Parathyroid adenoma (tissue), 2 donors: Measurements from ENCODE around the gene FAM193A.

Experiments
- H2AFZ ChIP-seq: fragments of 300-600 bp; sonication (generic); one replicate; pipeline ENCODE4 v1.7.0; 2017; ENCODE audit warnings: antibody characterized with exemption, mild to moderate bottlenecking
- H3K27ac ChIP-seq: fragments of 300-600 bp; sonication (generic); one replicate; pipeline ENCODE4 v1.7.0; 2017
- H3K27me3 ChIP-seq: fragments of 300-600 bp; sonication (generic); one replicate; pipeline ENCODE4 v1.7.0; 2017; ENCODE audit warnings: low read length; ENCODE audit not compliant: control insufficient read depth, insufficient read depth
- H3K36me3 ChIP-seq: fragments of 300-600 bp; sonication (generic); one replicate; pipeline ENCODE4 v1.7.0; 2017; ENCODE audit warnings: low read length; ENCODE audit not compliant: control insufficient read depth, insufficient read depth
- H3K4me1 ChIP-seq: fragments of 300-600 bp; sonication (generic); one replicate; pipeline ENCODE4 v1.7.0; 2017; ENCODE audit warnings: control low read depth
- H3K4me2 ChIP-seq: fragments of 300-600 bp; sonication (generic); one replicate; pipeline ENCODE4 v1.7.0; 2017; ENCODE audit warnings: low read length
- H3K4me3 ChIP-seq: fragments of 300-600 bp; sonication (generic); one replicate; pipeline ENCODE4 v1.7.0; 2017; ENCODE audit warnings: low read depth, low read length
- H3K79me2 ChIP-seq: fragments of 300-600 bp; sonication (generic); one replicate; pipeline ENCODE4 v1.7.0; 2017; ENCODE audit warnings: control low read depth
- H3K9ac ChIP-seq: fragments of 300-600 bp; sonication (generic); one replicate; pipeline ENCODE4 v1.7.0; 2017; ENCODE audit warnings: mild to moderate bottlenecking
- H3K9me3 ChIP-seq: fragments of 300-600 bp; sonication (generic); one replicate; pipeline ENCODE4 v1.7.0; 2017; ENCODE audit warnings: low read length; ENCODE audit not compliant: control insufficient read depth
- CTCF ChIP-seq: fragments of 300-600 bp; sonication (generic); IDR thresholded peaks from one replicate; pipeline ENCODE4 v1.7.0; 2017; ENCODE audit warnings: antibody characterized with exemption, mild to moderate bottlenecking
- donor health status: primary hyperparathyroidism.

FAM193A gene

DNA sequence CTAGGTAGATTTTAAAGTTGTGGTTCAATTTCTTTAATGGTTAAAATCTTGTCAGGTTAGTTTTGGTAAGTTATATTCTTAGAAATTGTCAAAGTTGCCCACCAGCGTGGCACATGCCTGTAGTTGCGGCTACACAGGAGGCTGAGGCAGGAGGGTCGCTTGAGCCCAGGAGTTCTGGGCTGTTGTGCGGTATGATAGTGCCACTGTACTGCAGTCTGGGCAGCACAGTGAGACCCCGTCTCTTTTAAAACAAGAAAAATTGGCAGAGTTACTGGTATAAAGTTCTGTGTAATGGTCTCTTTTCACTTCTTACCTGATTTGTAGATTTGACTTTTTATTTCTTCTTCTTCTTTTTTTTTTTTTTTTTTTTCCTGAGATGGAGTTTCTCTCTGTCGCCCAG is 64.4 kb downstream of the FAM193A start:
- Histone ChIP-seq H3K9me3 (no peaks in the 10 kb centered on the region), H3K4me1 (no peaks in the 10 kb centered on the region), H3K27ac (no peak overlapping the region), H3K27me3 (no peaks in the 10 kb centered on the region), H3K4me3 (no peak overlapping the region), H3K36me3 (no peaks in the 10 kb centered on the region), H3K79me2 (peaks cover 9% of the 10 kb centered on the region), H3K4me2 (no peak overlapping the region), H3K9ac (no peak overlapping the region), H2AFZ (no peak overlapping the region)
- no peak for TF ChIP-seq CTCF

- H3K27me3 ChIP-seq: no peaks in the 10 kb centered on the region
- no peak overlapping the region for H2AFZ ChIP-seq
- H3K27ac ChIP-seq: no peak overlapping the region
- no peak overlapping the region for H3K4me2 ChIP-seq
- no peak for TF ChIP-seq CTCF
- no peak overlapping the region for H3K4me3 ChIP-seq
- peaks cover 25% of the 10 kb centered on the region for H3K79me2 ChIP-seq
- H3K4me1 ChIP-seq: no peaks in the 10 kb centered on the region
- no peaks in the 10 kb centered on the region for H3K36me3 ChIP-seq
- H3K9ac ChIP-seq: no peak overlapping the region
- H3K9me3 ChIP-seq: no peaks in the 10 kb centered on the region
Observed at GRCh38 chr4:2604614-2605013, 68.2 kb downstream of the FAM193A start.

DNA sequence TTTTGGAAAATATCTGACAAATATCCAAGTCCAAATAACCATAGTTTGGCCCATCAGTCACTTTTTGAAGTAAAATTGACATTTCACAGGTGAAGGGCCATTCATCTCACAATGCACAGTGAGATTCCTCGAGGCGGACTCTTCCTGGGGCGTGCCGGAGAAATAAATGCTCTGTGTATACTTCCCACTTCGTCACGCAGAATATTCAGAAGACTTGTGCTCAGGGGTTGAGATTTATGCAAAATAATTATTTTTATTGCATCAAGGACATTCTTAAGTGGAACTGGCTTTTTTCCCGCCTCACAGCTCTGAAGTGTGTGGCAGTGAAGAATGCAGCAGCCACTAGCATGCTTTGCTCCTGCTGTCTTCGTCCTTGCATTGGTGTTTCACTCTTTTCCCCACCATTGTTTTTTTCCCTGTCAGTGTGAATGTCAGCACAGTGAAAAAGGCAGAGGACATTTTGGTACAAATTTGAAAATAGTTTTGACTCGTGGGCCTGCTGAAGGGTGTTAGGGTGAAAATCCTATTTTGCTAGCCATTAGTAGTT is 70.6 kb downstream of the FAM193A start:
- Histone ChIP-seq H3K79me2 (peaks cover 33% of the 10 kb centered on the region), H2AFZ (no peak overlapping the region), H3K4me3 (no peak overlapping the region), H3K4me1 (no peaks in the 10 kb centered on the region), H3K27ac (no peak overlapping the region), H3K27me3 (no peaks in the 10 kb centered on the region), H3K36me3 (no peaks in the 10 kb centered on the region), H3K9ac (no peak overlapping the region), H3K4me2 (no peak overlapping the region), H3K9me3 (no peaks in the 10 kb centered on the region)
- no peak for TF ChIP-seq CTCF

GRCh38 chr4:2607822-2608221 is 71.4 kb downstream of the FAM193A start:
- Histone ChIP-seq H3K4me3 (no peak overlapping the region), H2AFZ (no peak overlapping the region), H3K4me2 (no peak overlapping the region), H3K27me3 (no peaks in the 10 kb centered on the region), H3K4me1 (no peaks in the 10 kb centered on the region), H3K9me3 (no peaks in the 10 kb centered on the region), H3K36me3 (no peaks in the 10 kb centered on the region), H3K27ac (no peak overlapping the region), H3K79me2 (peaks cover 39% of the 10 kb centered on the region), H3K9ac (no peak overlapping the region)
- TF ChIP-seq CTCF: no peak

GRCh38 chr4:2608291-2608690 is 71.8 kb downstream of the FAM193A start:
- no peak overlapping the region for H3K9ac ChIP-seq
- no peaks in the 10 kb centered on the region for H3K9me3 ChIP-seq
- H3K27ac ChIP-seq: no peak overlapping the region
- H3K4me1 ChIP-seq: no peaks in the 10 kb centered on the region
- H2AFZ ChIP-seq: no peak overlapping the region
- no peaks in the 10 kb centered on the region for H3K36me3 ChIP-seq
- no peak overlapping the region for H3K4me2 ChIP-seq
- H3K79me2 ChIP-seq: peaks cover 39% of the 10 kb centered on the region
- TF ChIP-seq CTCF: no peak
- H3K27me3 ChIP-seq: no peaks in the 10 kb centered on the region
- H3K4me3 ChIP-seq: no peak overlapping the region
